ENCODE results near the gene SLC25A21. TPM values are rescaled to one million over a fixed set of nuclear protein-coding genes. Genes with fewer than 3 reads are reported as not detected.
A peak's percentile ranks its signal among the peaks of the same experiment; 100 is the strongest.

The SLC25A21 gene
- total and polyA plus RNA-seq, 2 experiments from 2014 or later = 10.6 to 12.1 TPM

GRCh38 chr14:36950812-36951211, 221.6 kb downstream of the SLC25A21 start:
- TF ChIP-seq ZNF114 (CRISPR knock-in tag; IDR thresholded peaks at IDR 0.05) = no peak
- TF ChIP-seq REST (IDR thresholded peaks at IDR 0.05; ENCODE audit: unreplicated experiment) = no peak
- TF ChIP-seq ZNF462 (CRISPR knock-in tag; IDR thresholded peaks at IDR 0.05) = 0 out of 2 replicates have a peak, but pooled peaks have one; percentile 15
- 0 out of 2 replicates have a peak overlapping the region, but pooled peaks have one; percentile 10 for H3K27ac ChIP-seq (ENCODE audit: low read depth)
- no peaks in the 10 kb centered on the region for H3F3A ChIP-seq (replicated peaks; ENCODE audit: low read depth)
- H3K4me3 Mint-ChIP-seq = no peak overlapping the region
- H3K27me3 Mint-ChIP-seq (ENCODE audit: insufficient read depth, low read depth, poor library complexity) = no peaks in the 10 kb centered on the region
- no peaks in the 10 kb centered on the region for H3K27me3 ChIP-seq (ENCODE audit: insufficient read depth)
- ATAC-seq (peak; percentile 58; the same call in 2 of the 3 replicates), DNase-seq (ENCODE audit: low spot score) (peak; percentile 13)
- no peaks in the 10 kb centered on the region for H3K9me2 ChIP-seq (ENCODE audit: insufficient read depth)
- no peaks in the 10 kb centered on the region for H3K36me3 ChIP-seq (ENCODE audit: insufficient read depth)
- H3K27ac Mint-ChIP-seq = peak overlapping the region; percentile 21; the same call in 1 of the 2 replicates
- no peaks in the 10 kb centered on the region for H3K79me2 ChIP-seq (replicated peaks; ENCODE audit: insufficient read depth)
- no peak overlapping the region for H3K4me3 ChIP-seq
- H3K4me1 Mint-ChIP-seq = peaks cover 20% of the 10 kb centered on the region
- H3K36me3 Mint-ChIP-seq (ENCODE audit: low read depth) = no peaks in the 10 kb centered on the region
- no peak overlapping the region for H3K4me2 ChIP-seq
- H3K9me3 Mint-ChIP-seq = no peaks in the 10 kb centered on the region
- H4K20me1 ChIP-seq (replicated peaks; ENCODE audit: insufficient read depth) = no peaks in the 10 kb centered on the region
- H3K4me1 ChIP-seq (ENCODE audit: insufficient read depth) = peaks cover 14% of the 10 kb centered on the region
- no peak overlapping the region for H2AFZ ChIP-seq

Measured in GM23338 (cell line).